ENCODE measurements around the gene FAM120C.
A peak's percentile ranks its signal among the peaks of the same experiment; 100 is the strongest.

The FAM120C gene

DNA sequence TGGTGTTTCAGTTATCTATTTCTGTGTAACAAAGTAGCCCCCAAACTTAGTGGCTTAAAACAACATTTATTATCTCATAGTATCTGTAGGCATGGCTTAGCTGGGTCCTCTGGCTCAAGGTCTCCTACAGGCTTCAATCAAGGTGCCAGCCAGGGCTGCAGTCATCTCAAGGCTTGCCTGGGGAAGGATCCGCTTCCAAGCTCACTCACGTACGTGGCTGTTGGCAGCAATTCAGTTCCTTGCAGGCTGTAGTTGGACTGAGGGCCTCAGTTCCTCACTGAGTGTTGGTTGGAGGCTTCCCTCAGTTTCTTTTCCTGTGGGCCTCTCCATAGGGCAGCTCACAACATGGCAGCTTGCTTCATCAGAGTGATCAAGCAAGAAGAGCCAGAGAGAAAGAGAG is 9.3 kb downstream of the FAM120C start (continued):
- TF ChIP-seq, protein P1, sequence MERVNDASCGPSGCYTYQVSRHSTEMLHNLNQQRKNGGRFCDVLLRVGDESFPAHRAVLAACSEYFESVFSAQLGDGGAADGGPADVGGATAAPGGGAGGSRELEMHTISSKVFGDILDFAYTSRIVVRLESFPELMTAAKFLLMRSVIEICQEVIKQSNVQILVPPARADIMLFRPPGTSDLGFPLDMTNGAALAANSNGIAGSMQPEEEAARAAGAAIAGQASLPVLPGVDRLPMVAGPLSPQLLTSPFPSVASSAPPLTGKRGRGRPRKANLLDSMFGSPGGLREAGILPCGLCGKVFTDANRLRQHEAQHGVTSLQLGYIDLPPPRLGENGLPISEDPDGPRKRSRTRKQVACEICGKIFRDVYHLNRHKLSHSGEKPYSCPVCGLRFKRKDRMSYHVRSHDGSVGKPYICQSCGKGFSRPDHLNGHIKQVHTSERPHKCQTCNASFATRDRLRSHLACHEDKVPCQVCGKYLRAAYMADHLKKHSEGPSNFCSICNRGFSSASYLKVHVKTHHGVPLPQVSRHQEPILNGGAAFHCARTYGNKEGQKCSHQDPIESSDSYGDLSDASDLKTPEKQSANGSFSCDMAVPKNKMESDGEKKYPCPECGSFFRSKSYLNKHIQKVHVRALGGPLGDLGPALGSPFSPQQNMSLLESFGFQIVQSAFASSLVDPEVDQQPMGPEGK (CRISPR knock-in tag; IDR thresholded peaks at IDR 0.05; ENCODE audit: borderline replicate concordance), result no peak
- no peak for TF ChIP-seq ZNF70 (CRISPR knock-in tag; IDR thresholded peaks at IDR 0.05)
- TF ChIP-seq ISL1 (CRISPR knock-in tag; IDR thresholded peaks at IDR 0.05), result no peak
- no peak for TF ChIP-seq ZFP30 (CRISPR knock-in tag; IDR thresholded peaks at IDR 0.05)
- TF ChIP-seq BACH2 (CRISPR knock-in tag; IDR thresholded peaks at IDR 0.05; ENCODE audit: borderline replicate concordance), result no peak
- TF ChIP-seq ZNF8 (CRISPR knock-in tag; IDR thresholded peaks at IDR 0.05), result no peak
- no peak for TF ChIP-seq GLIS3 (CRISPR knock-in tag; IDR thresholded peaks at IDR 0.05)
- TF ChIP-seq, protein P2, sequence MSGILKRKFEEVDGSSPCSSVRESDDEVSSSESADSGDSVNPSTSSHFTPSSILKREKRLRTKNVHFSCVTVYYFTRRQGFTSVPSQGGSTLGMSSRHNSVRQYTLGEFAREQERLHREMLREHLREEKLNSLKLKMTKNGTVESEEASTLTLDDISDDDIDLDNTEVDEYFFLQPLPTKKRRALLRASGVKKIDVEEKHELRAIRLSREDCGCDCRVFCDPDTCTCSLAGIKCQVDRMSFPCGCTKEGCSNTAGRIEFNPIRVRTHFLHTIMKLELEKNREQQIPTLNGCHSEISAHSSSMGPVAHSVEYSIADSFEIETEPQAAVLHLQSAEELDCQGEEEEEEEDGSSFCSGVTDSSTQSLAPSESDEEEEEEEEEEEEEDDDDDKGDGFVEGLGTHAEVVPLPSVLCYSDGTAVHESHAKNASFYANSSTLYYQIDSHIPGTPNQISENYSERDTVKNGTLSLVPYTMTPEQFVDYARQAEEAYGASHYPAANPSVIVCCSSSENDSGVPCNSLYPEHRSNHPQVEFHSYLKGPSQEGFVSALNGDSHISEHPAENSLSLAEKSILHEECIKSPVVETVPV (CRISPR knock-in tag; IDR thresholded peaks at IDR 0.05), result no peak
- TF ChIP-seq ESRRG (CRISPR knock-in tag; IDR thresholded peaks at IDR 0.05), result no peak
- no peak for TF ChIP-seq TOX (CRISPR knock-in tag; IDR thresholded peaks at IDR 0.05; ENCODE audit: borderline replicate concordance)

DNA sequence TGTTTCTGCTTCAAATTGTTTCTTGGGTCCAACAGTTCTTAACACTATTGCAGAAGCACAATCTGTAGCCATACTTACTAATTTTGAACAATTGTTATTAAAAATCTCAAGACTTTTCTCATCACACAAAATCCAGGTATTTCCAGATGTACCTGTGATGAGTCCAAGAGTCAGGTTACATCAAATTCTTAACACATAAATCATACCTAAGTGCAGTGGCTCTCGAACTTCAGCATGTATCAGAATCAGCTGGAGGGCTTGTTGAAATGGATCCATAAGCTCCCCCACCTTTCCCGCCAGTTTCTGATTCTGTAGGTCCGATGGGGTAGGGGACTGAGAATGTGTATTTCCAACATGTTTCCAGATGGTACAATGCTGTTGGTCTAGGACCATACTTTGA is 10.6 kb downstream of the FAM120C start:
- ATAC-seq, result no peak
- TF ChIP-seq TOX (CRISPR knock-in tag; IDR thresholded peaks at IDR 0.05; ENCODE audit: borderline replicate concordance) (no peak), ZNF70 (CRISPR knock-in tag; IDR thresholded peaks at IDR 0.05) (no peak), ESRRG (CRISPR knock-in tag; IDR thresholded peaks at IDR 0.05) (no peak), ISL1 (CRISPR knock-in tag; IDR thresholded peaks at IDR 0.05) (no peak), ZNF8 (CRISPR knock-in tag; IDR thresholded peaks at IDR 0.05) (no peak), BACH2 (CRISPR knock-in tag; IDR thresholded peaks at IDR 0.05; ENCODE audit: borderline replicate concordance) (no peak), ZFP30 (CRISPR knock-in tag; IDR thresholded peaks at IDR 0.05) (no peak), RARB (CRISPR knock-in tag; IDR thresholded peaks at IDR 0.05) (no peak), CSDC2 (CRISPR knock-in tag; IDR thresholded peaks at IDR 0.05) (no peak), ZC3H10 (CRISPR knock-in tag; IDR thresholded peaks at IDR 0.05) (no peak), ARNTL (CRISPR knock-in tag; IDR thresholded peaks at IDR 0.05; ENCODE audit: borderline replicate concordance, low read depth) (no peak), TCF4 (CRISPR knock-in tag; IDR thresholded peaks at IDR 0.05; ENCODE audit: borderline replicate concordance) (no peak), PPARA (CRISPR knock-in tag; IDR thresholded peaks at IDR 0.05; ENCODE audit: borderline replicate concordance) (no peak)
- TF ChIP-seq, protein P3, sequence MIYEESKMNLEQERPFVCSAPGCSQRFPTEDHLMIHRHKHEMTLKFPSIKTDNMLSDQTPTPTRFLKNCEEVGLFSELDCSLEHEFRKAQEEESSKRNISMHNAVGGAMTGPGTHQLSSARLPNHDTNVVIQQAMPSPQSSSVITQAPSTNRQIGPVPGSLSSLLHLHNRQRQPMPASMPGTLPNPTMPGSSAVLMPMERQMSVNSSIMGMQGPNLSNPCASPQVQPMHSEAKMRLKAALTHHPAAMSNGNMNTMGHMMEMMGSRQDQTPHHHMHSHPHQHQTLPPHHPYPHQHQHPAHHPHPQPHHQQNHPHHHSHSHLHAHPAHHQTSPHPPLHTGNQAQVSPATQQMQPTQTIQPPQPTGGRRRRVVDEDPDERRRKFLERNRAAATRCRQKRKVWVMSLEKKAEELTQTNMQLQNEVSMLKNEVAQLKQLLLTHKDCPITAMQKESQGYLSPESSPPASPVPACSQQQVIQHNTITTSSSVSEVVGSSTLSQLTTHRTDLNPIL (CRISPR knock-in tag; IDR thresholded peaks at IDR 0.05; ENCODE audit: low read depth), result no peak
- TF ChIP-seq, protein P2 (CRISPR knock-in tag; IDR thresholded peaks at IDR 0.05), result no peak
- TF ChIP-seq, protein P4, sequence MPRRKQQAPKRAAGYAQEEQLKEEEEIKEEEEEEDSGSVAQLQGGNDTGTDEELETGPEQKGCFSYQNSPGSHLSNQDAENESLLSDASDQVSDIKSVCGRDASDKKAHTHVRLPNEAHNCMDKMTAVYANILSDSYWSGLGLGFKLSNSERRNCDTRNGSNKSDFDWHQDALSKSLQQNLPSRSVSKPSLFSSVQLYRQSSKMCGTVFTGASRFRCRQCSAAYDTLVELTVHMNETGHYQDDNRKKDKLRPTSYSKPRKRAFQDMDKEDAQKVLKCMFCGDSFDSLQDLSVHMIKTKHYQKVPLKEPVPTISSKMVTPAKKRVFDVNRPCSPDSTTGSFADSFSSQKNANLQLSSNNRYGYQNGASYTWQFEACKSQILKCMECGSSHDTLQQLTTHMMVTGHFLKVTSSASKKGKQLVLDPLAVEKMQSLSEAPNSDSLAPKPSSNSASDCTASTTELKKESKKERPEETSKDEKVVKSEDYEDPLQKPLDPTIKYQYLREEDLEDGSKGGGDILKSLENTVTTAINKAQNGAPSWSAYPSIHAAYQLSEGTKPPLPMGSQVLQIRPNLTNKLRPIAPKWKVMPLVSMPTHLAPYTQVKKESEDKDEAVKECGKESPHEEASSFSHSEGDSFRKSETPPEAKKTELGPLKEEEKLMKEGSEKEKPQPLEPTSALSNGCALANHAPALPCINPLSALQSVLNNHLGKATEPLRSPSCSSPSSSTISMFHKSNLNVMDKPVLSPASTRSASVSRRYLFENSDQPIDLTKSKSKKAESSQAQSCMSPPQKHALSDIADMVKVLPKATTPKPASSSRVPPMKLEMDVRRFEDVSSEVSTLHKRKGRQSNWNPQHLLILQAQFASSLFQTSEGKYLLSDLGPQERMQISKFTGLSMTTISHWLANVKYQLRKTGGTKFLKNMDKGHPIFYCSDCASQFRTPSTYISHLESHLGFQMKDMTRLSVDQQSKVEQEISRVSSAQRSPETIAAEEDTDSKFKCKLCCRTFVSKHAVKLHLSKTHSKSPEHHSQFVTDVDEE (CRISPR knock-in tag; IDR thresholded peaks at IDR 0.05), result no peak

DNA sequence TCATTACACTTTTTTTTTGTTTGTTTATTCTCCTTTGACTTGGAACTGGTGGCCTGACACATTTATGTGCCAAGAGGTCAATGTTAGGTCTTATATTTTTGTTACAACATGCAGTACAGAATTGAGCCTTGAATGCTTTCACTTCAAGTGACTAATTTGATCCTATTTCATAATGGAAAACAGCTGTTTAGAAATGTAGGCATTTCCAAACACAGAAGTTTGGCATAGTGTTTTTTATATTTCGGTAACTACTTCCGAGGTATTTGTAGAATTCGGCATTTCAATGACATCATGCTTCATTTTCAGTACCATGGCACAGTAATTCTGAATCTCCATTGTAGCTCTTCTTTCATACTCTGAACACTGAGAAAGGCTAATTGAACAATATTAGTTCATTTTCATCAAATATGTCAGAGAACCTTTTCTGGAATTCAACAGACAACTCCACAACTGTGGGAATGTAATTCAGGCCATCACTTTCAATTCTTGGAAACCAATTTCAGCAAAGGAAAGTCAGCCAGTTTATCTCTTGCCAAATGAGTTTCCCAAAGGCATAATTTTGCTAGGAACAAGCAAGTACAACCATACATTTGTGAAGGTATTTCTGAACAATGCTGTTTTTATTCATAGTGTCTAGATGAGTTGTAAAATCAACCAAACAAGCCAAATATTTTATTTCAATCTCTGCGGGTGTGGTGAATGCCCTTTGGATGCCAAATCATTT is 11.4 kb downstream of the FAM120C start:
- peak; percentile 60 for ATAC-seq
- TF ChIP-seq ZC3H10 (CRISPR knock-in tag; IDR thresholded peaks at IDR 0.05) (no peak), ZNF70 (CRISPR knock-in tag; IDR thresholded peaks at IDR 0.05) (no peak)
- TF ChIP-seq, protein P3 (CRISPR knock-in tag; IDR thresholded peaks at IDR 0.05; ENCODE audit: low read depth), result no peak
